ENCODE results near the gene RAB11FIP4.

Gene RAB11FIP4

DNA sequence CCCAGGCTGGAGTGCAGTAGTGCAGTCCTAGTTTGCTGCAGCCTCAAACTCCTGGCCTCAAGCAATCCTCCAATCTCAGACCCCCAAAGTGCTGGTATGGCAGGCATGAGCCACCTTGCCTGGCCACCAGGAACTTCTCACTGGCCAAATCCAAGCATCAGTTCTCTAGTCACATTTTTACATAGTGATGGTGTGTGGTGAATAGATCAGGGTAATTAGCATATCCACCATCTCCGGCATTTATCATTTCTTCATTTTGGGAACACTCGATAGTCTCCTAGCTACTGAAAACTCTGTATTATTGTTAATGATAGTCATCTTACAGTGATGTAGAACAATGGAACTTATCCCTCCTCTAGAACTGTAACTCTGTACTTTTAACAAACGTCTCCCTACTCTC, 58.3 kb downstream of the RAB11FIP4 start:
- H3K4me3 ChIP-seq (ENCODE audit: insufficient read depth, low read length, poor library complexity, severe bottlenecking) = no peak overlapping the region
- H4K20me1 ChIP-seq (ENCODE audit: low read depth, low read length) = no peaks in the 10 kb centered on the region
- no peaks in the 10 kb centered on the region for H3K36me3 ChIP-seq (ENCODE audit: low read length)
- H3K9ac ChIP-seq (ENCODE audit: low read length) = no peak overlapping the region
- H3K27me3 ChIP-seq (ENCODE audit: low read length) = no peaks in the 10 kb centered on the region
- H2AFZ ChIP-seq (ENCODE audit: low read depth, low read length, severe bottlenecking) = no peak overlapping the region
- no peak overlapping the region for H3K4me2 ChIP-seq (ENCODE audit: low read depth, low read length, poor library complexity, severe bottlenecking)
- H3F3A ChIP-seq (ENCODE audit: insufficient read depth) = no peaks in the 10 kb centered on the region
- H3K27ac ChIP-seq (ENCODE audit: low read depth, low read length) = no peak overlapping the region
- H3K9me2 ChIP-seq (replicated peaks; ENCODE audit: insufficient read depth, low read length) = no peaks in the 10 kb centered on the region
- H3K79me2 ChIP-seq (ENCODE audit: insufficient read depth, low read length) = no peaks in the 10 kb centered on the region
- no peaks in the 10 kb centered on the region for H3K9me3 ChIP-seq (ENCODE audit: insufficient read depth, low read length)
- TF ChIP-seq EZH2phosphoT487 (conservative IDR thresholded peaks at IDR 0.05; ENCODE audit: low read length) = no peak
- TF ChIP-seq, protein P1, sequence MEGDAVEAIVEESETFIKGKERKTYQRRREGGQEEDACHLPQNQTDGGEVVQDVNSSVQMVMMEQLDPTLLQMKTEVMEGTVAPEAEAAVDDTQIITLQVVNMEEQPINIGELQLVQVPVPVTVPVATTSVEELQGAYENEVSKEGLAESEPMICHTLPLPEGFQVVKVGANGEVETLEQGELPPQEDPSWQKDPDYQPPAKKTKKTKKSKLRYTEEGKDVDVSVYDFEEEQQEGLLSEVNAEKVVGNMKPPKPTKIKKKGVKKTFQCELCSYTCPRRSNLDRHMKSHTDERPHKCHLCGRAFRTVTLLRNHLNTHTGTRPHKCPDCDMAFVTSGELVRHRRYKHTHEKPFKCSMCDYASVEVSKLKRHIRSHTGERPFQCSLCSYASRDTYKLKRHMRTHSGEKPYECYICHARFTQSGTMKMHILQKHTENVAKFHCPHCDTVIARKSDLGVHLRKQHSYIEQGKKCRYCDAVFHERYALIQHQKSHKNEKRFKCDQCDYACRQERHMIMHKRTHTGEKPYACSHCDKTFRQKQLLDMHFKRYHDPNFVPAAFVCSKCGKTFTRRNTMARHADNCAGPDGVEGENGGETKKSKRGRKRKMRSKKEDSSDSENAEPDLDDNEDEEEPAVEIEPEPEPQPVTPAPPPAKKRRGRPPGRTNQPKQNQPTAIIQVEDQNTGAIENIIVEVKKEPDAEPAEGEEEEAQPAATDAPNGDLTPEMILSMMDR (IDR thresholded peaks at IDR 0.05; ENCODE audit: insufficient read depth, low read length, poor library complexity, severe bottlenecking) = no peak

DNA sequence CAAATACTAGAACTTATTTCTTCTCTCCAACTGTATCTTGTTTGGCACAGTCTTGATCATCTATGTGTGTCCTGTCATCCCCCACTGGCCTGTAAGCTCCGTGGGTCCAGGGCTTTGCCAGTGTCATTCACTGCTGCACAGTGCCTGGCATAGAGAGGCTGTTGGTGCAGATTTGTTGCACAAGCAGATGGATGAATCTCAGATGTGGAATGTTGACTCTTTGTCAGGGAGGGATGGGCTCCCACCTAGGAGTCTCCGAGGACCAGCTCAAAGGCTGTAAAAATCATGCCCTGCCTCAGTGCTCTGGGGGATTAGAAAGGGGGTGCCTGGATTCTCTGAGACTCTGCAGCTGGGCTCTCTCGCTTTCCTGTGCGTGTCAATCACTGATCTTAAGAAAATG, 60.6 kb downstream of the RAB11FIP4 start:
- no peak overlapping the region for H3K4me2 ChIP-seq (ENCODE audit: low read depth, low read length, poor library complexity, severe bottlenecking)

DNA sequence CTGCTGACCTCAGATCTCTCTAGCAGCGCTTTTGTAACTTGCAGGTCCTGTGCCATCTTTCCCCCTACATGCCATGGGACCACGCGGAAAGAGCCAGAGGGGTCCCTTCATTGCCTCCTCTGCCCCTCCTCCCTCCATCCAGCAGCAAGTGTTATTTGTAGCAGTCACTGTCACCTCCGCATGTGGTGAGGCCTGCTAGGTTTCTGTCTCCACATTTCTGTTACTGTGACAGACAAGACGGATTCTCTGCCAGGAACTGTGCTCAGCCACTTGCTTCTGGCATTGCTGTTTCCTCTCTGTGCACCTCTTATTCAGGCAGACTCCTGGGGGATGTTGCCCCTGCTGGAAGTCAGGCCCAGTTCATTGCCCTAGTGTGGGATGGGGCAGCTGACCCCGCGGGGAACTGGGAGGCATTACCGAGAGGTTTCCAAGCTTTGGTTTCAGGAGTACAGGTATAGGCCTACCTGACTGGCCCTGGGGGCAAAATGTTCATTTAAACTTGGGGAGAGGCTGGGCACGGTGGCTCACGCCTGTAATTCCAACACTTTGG, 61.2 kb downstream of the RAB11FIP4 start:
- no peaks in the 10 kb centered on the region for H3K79me2 ChIP-seq (ENCODE audit: insufficient read depth, low read length)
- no peak overlapping the region for H3K27ac ChIP-seq (ENCODE audit: low read depth, low read length)
- no peak for TF ChIP-seq EZH2phosphoT487 (conservative IDR thresholded peaks at IDR 0.05; ENCODE audit: low read length)
- TF ChIP-seq, protein P1 (IDR thresholded peaks at IDR 0.05; ENCODE audit: insufficient read depth, low read length, poor library complexity, severe bottlenecking) = no peak
- no peaks in the 10 kb centered on the region for H3K27me3 ChIP-seq (ENCODE audit: low read length)
- H3K4me3 ChIP-seq (ENCODE audit: insufficient read depth, low read length, poor library complexity, severe bottlenecking) = no peak overlapping the region
- no peak overlapping the region for H2AFZ ChIP-seq (ENCODE audit: low read depth, low read length, severe bottlenecking)
- H3K9me2 ChIP-seq (replicated peaks; ENCODE audit: insufficient read depth, low read length) = no peaks in the 10 kb centered on the region
- H3K9ac ChIP-seq (ENCODE audit: low read length) = no peak overlapping the region
- no peaks in the 10 kb centered on the region for H3K36me3 ChIP-seq (ENCODE audit: low read length)
- no peaks in the 10 kb centered on the region for H4K20me1 ChIP-seq (ENCODE audit: low read depth, low read length)
- no peak overlapping the region for H3K4me2 ChIP-seq (ENCODE audit: low read depth, low read length, poor library complexity, severe bottlenecking)
- no peaks in the 10 kb centered on the region for H3F3A ChIP-seq (ENCODE audit: insufficient read depth)
- no peaks in the 10 kb centered on the region for H3K9me3 ChIP-seq (ENCODE audit: insufficient read depth, low read length)

More for the DNA sequence above, 60.6 kb downstream of the RAB11FIP4 start:
- Histone ChIP-seq H3K27ac (ENCODE audit: low read depth, low read length) (no peak overlapping the region), H3K9ac (ENCODE audit: low read length) (no peak overlapping the region), H4K20me1 (ENCODE audit: low read depth, low read length) (no peaks in the 10 kb centered on the region), H3K4me3 (ENCODE audit: insufficient read depth, low read length, poor library complexity, severe bottlenecking) (no peak overlapping the region), H3K36me3 (ENCODE audit: low read length) (no peaks in the 10 kb centered on the region), H3K27me3 (ENCODE audit: low read length) (no peaks in the 10 kb centered on the region), H3K9me2 (replicated peaks; ENCODE audit: insufficient read depth, low read length) (no peaks in the 10 kb centered on the region), H3K9me3 (ENCODE audit: insufficient read depth, low read length) (no peaks in the 10 kb centered on the region), H3F3A (ENCODE audit: insufficient read depth) (no peaks in the 10 kb centered on the region), H2AFZ (ENCODE audit: low read depth, low read length, severe bottlenecking) (no peak overlapping the region), H3K79me2 (ENCODE audit: insufficient read depth, low read length) (no peaks in the 10 kb centered on the region)
- no peak for TF ChIP-seq EZH2phosphoT487 (conservative IDR thresholded peaks at IDR 0.05; ENCODE audit: low read length)
- TF ChIP-seq, protein P1 (IDR thresholded peaks at IDR 0.05; ENCODE audit: insufficient read depth, low read length, poor library complexity, severe bottlenecking) = no peak
